Measurements from ENCODE around the gene ARHGAP10. TPM values are rescaled to one million over a fixed set of nuclear protein-coding genes. Genes with fewer than 3 reads are reported as not detected.

The ARHGAP10 gene
- total RNA-seq, 1 experiment from 2014 or later: 6.1 TPM

DNA sequence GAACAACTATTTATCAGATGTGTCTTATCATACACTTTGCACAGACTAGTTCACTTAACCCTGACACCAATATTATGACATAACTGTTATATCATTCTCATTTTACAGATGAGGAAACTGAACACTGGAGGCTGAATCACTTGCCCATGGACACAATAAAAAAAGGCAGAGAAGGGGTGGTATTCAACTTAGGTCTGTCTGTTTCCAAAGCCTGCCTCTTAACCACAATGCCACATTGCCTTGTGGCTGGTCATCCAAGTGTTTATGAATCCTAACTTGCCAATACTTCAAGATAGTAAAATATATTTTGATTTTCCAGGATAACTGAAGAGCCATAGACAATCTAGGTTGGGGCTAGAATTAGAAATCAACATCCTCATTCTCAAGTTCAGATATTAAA, 382.5 kb downstream of the ARHGAP10 start:
- no peak for DNase-seq
- CTCF ChIA-PET: interaction anchor here (0.5 kb wide), 1 partner anchor 785 kb away, joined by 3 read pairs; no protein-coding TSS in a partner anchor
- TF ChIP-seq, protein P1, sequence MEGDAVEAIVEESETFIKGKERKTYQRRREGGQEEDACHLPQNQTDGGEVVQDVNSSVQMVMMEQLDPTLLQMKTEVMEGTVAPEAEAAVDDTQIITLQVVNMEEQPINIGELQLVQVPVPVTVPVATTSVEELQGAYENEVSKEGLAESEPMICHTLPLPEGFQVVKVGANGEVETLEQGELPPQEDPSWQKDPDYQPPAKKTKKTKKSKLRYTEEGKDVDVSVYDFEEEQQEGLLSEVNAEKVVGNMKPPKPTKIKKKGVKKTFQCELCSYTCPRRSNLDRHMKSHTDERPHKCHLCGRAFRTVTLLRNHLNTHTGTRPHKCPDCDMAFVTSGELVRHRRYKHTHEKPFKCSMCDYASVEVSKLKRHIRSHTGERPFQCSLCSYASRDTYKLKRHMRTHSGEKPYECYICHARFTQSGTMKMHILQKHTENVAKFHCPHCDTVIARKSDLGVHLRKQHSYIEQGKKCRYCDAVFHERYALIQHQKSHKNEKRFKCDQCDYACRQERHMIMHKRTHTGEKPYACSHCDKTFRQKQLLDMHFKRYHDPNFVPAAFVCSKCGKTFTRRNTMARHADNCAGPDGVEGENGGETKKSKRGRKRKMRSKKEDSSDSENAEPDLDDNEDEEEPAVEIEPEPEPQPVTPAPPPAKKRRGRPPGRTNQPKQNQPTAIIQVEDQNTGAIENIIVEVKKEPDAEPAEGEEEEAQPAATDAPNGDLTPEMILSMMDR (IDR thresholded peaks at IDR 0.05; ENCODE audit: unreplicated experiment): no peak
- H3K36me3 Mint-ChIP-seq (ENCODE audit: insufficient read depth, unreplicated experiment): no peaks in the 10 kb centered on the region
- H3K9me3 Mint-ChIP-seq (ENCODE audit: low read depth, unreplicated experiment): no peaks in the 10 kb centered on the region
- intact Hi-C loops (cut with micrococcal nuclease; ENCODE audit: unreplicated experiment): no loop called here
- no peaks in the 10 kb centered on the region for H3K4me1 Mint-ChIP-seq (ENCODE audit: low read depth, unreplicated experiment)
- no TSS peak for BruUV-seq (replicated peaks)
- H3K27me3 Mint-ChIP-seq (ENCODE audit: unreplicated experiment): no peaks in the 10 kb centered on the region
- no peak overlapping the region for H3K27ac Mint-ChIP-seq (ENCODE audit: unreplicated experiment)
- no peak overlapping the region for H3K4me3 Mint-ChIP-seq (ENCODE audit: low read depth, unreplicated experiment)

DNA sequence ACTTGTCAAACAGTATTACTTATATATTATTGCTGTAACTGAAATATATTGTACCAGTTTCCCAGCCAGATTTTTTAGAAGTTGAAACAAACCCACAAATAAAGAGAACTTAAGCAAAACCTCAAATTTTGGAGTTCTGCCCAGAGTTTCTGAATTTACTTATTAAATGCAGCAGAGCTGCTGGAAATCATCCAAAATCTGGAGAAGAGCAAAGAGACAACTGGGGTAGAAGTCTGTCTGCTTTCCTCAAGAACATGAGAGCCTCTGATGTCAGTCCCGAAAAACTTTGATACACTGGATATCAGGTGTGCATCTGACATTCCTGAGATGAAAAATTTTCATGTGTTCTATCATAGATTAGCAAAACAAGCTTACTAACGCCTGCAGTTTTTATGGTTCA, 384.4 kb downstream of the ARHGAP10 start:
- TF ChIP-seq, protein P1 (IDR thresholded peaks at IDR 0.05; ENCODE audit: unreplicated experiment): no peak
- no peaks in the 10 kb centered on the region for H3K27me3 Mint-ChIP-seq (ENCODE audit: unreplicated experiment)
- H3K36me3 Mint-ChIP-seq (ENCODE audit: insufficient read depth, unreplicated experiment): no peaks in the 10 kb centered on the region
- H3K27ac Mint-ChIP-seq (ENCODE audit: unreplicated experiment): no peak overlapping the region
- CTCF ChIA-PET: no interaction called here
- intact Hi-C loops (cut with micrococcal nuclease; ENCODE audit: unreplicated experiment): no loop called here
- no peaks in the 10 kb centered on the region for H3K4me1 Mint-ChIP-seq (ENCODE audit: low read depth, unreplicated experiment)
- no peak for DNase-seq
- BruUV-seq (replicated peaks): no TSS peak
- H3K4me3 Mint-ChIP-seq (ENCODE audit: low read depth, unreplicated experiment): no peak overlapping the region
- no peaks in the 10 kb centered on the region for H3K9me3 Mint-ChIP-seq (ENCODE audit: low read depth, unreplicated experiment)

DNA sequence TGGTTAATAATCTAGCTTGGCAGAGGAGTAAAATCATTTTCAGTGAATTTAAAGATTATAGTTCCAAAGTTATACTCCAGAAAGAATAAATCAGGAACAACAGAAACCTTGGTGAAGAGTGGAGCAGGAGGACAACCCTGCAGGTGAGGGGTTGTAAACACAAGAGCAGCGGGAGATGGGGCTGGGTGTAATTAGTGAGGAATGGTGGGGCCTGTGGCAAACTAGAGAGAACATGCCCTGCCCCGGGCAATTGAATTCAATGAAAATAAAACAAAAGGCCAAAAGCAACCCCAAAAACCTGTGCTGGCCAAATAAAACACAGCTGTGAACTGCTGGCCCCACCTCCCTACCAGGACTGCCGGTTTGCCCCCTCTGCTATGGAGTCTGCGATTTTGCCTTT, 385.1 kb downstream of the ARHGAP10 start:
- Mint-ChIP-seq H3K36me3 (ENCODE audit: insufficient read depth, unreplicated experiment) (no peaks in the 10 kb centered on the region), H3K27me3 (ENCODE audit: unreplicated experiment) (no peaks in the 10 kb centered on the region), H3K4me1 (ENCODE audit: low read depth, unreplicated experiment) (no peaks in the 10 kb centered on the region), H3K27ac (ENCODE audit: unreplicated experiment) (no peak overlapping the region), H3K4me3 (ENCODE audit: low read depth, unreplicated experiment) (no peak overlapping the region), H3K9me3 (ENCODE audit: low read depth, unreplicated experiment) (no peaks in the 10 kb centered on the region)
- no TSS peak for BruUV-seq (replicated peaks)
- TF ChIP-seq, protein P1 (IDR thresholded peaks at IDR 0.05; ENCODE audit: unreplicated experiment): no peak
- intact Hi-C loops (cut with micrococcal nuclease; ENCODE audit: unreplicated experiment): no loop called here
- DNase-seq: no peak
- CTCF ChIA-PET: no interaction called here

DNA sequence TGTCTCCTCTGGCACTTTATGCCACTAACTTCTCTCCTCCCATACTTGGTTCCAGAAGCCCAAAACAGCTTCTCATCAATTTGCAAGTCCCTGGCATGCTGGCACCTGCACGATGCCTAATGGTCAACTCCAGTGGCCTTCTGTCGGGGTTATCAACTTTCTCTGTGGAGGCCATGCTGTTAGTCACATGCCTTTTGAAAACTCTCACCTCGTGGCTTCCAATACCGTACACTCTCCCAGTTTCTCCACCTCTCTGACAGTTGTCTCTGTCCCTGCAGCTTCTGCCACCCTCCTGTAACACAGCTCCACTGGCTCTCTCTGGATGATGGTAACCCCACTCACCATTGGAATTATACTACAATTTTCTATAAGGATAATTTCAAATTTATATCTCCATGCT, 386.3 kb downstream of the ARHGAP10 start:
- Mint-ChIP-seq H3K4me1 (ENCODE audit: low read depth, unreplicated experiment) (peaks cover 2% of the 10 kb centered on the region), H3K9me3 (ENCODE audit: low read depth, unreplicated experiment) (peaks cover 5% of the 10 kb centered on the region), H3K27ac (ENCODE audit: unreplicated experiment) (no peak overlapping the region), H3K4me3 (ENCODE audit: low read depth, unreplicated experiment) (no peak overlapping the region), H3K36me3 (ENCODE audit: insufficient read depth, unreplicated experiment) (no peaks in the 10 kb centered on the region), H3K27me3 (ENCODE audit: unreplicated experiment) (no peaks in the 10 kb centered on the region)
- intact Hi-C loops (cut with micrococcal nuclease; ENCODE audit: unreplicated experiment): no loop called here
- CTCF ChIA-PET: no interaction called here
- BruUV-seq (replicated peaks): no TSS peak
- TF ChIP-seq, protein P1 (IDR thresholded peaks at IDR 0.05; ENCODE audit: unreplicated experiment): no peak
- no peak for DNase-seq

Data from Calu3 (cell line).